Trophoblast cell (in vitro differentiated cells and primary cell): Measurements from ENCODE around the gene CAMSAP3.

Source experiments
- DNase-seq, 2 donors: peaks; one replicate each; pipeline ENCODE4 v3.0.0-alpha.2; 2016
- H2AFZ ChIP-seq: 2 replicates; pipeline ENCODE4 v1.6.1; 2013; ENCODE audit warnings: low read length, moderate library complexity, mild to moderate bottlenecking; ENCODE audit not compliant: insufficient read depth, poor library complexity
- H2AK5ac ChIP-seq: 2 replicates; pipeline ENCODE4 v1.6.1; 2013; ENCODE audit warnings: mild to moderate bottlenecking, low read length
- H2BK120ac ChIP-seq: 2 replicates; pipeline ENCODE4 v1.6.1; 2013; ENCODE audit warnings: low read length, mild to moderate bottlenecking, moderate library complexity; ENCODE audit not compliant: insufficient read depth, poor library complexity
- H2BK12ac ChIP-seq: 2 replicates; pipeline ENCODE4 v1.6.1; 2013; ENCODE audit warnings: mild to moderate bottlenecking, low read length, moderate library complexity
- H2BK5ac ChIP-seq: 2 replicates; pipeline ENCODE4 v1.6.1; 2013; ENCODE audit warnings: low read length, low read depth, moderate library complexity, mild to moderate bottlenecking; ENCODE audit not compliant: poor library complexity
- H3K14ac ChIP-seq: 2 replicates; pipeline ENCODE4 v1.6.1; 2013; ENCODE audit warnings: mild to moderate bottlenecking, low read length
- H3K18ac ChIP-seq: 2 replicates; pipeline ENCODE4 v1.6.1; 2013; ENCODE audit warnings: mild to moderate bottlenecking, low read length
- H3K23ac ChIP-seq: 2 replicates; pipeline ENCODE4 v1.6.1; 2013; ENCODE audit warnings: low read length
- H3K27ac ChIP-seq: 2 replicates; pipeline ENCODE4 v1.5.1; 2013; ENCODE audit warnings: low read depth, mild to moderate bottlenecking, inconsistent platforms, low read length, moderate library complexity
- H3K27me3 ChIP-seq: 2 replicates; pipeline ENCODE4 v1.6.1; 2013; ENCODE audit warnings: inconsistent platforms, mild to moderate bottlenecking, low read length, moderate library complexity; ENCODE audit not compliant: insufficient read depth
- H3K36me3 ChIP-seq, 2 experiments: 1 replicate in 1 of 2; 2 replicates in 1 of 2; pipeline ENCODE4 v1.6.1; 2013; ENCODE audit warnings: low read length in 2 of 2, mild to moderate bottlenecking in 2 of 2, moderate library complexity in 1 of 2; ENCODE audit not compliant: insufficient read depth in 2 of 2, control insufficient read depth in 1 of 2
- H3K4ac ChIP-seq: 2 replicates; pipeline ENCODE4 v1.6.1; 2013; ENCODE audit warnings: low read depth, mild to moderate bottlenecking, low read length, moderate library complexity
- H3K4me1 ChIP-seq, 2 experiments: 1 replicate in 1 of 2; 2 replicates in 1 of 2; pipeline ENCODE4 v1.6.1; 2013; ENCODE audit warnings: low read length in 2 of 2, mild to moderate bottlenecking in 2 of 2, moderate library complexity in 1 of 2; ENCODE audit not compliant: insufficient read depth in 2 of 2, control insufficient read depth in 1 of 2
- H3K4me2 ChIP-seq: 2 replicates; pipeline ENCODE4 v1.6.1; 2013; ENCODE audit warnings: inconsistent platforms, mild to moderate bottlenecking, low read length, moderate library complexity
- H3K4me3 ChIP-seq: 2 replicates; pipeline ENCODE4 v1.5.1; 2013; ENCODE audit warnings: mild to moderate bottlenecking, low read depth, low read length, inconsistent platforms
- H3K79me1 ChIP-seq: one replicate; pipeline ENCODE4 v1.6.1; 2013; ENCODE audit warnings: low read length
- H3K79me2 ChIP-seq: 2 replicates; pipeline ENCODE4 v1.6.1; 2013; ENCODE audit warnings: low read length, mild to moderate bottlenecking; ENCODE audit not compliant: control insufficient read depth, insufficient read depth, poor library complexity
- H3K9ac ChIP-seq: 2 replicates; pipeline ENCODE4 v1.6.1; 2013; ENCODE audit warnings: mild to moderate bottlenecking, low read length
- H3K9me3 ChIP-seq: 2 replicates; pipeline ENCODE4 v1.6.1; 2013; ENCODE audit warnings: low read depth, mild to moderate bottlenecking, control low read depth, inconsistent platforms, low read length; ENCODE audit not compliant: insufficient read depth
- H4K12ac ChIP-seq: 2 replicates; pipeline ENCODE4 v1.6.1; 2013; ENCODE audit warnings: low read depth, mild to moderate bottlenecking, low read length, moderate library complexity
- H4K8ac ChIP-seq: 2 replicates; pipeline ENCODE4 v1.6.1; 2013; ENCODE audit warnings: low read depth, mild to moderate bottlenecking, low read length, moderate library complexity
- H4K91ac ChIP-seq: one replicate; pipeline ENCODE4 v1.6.1; 2013; ENCODE audit warnings: low read depth, mild to moderate bottlenecking, low read length, moderate library complexity
- WGBS: extraction: QIAGEN DNeasy Blood & Tissue Kit; methylation state at CpG from one replicate; pipeline ENCODE4 v1.1.7; 2013; ENCODE audit warnings: missing lambda C conversion rate; ENCODE audit not compliant: insufficient read length, insufficient coverage; ENCODE audit errors: extremely low coverage; 5-methylcytosine and 5-hydroxymethylcytosine counted together

CAMSAP3 gene

GRCh38 chr19:7627166-7627565 lies 31.5 kb downstream of the CAMSAP3 start:
- Histone ChIP-seq H2AK5ac (no peak overlapping the region), H3K79me1 (peaks cover 2% of the 10 kb centered on the region), H3K14ac (no peak overlapping the region), H3K4ac (peak overlapping the region; percentile 71), H2BK120ac (no peak overlapping the region), H3K4me3 (no peak overlapping the region), H2BK12ac (no peak overlapping the region), H2BK5ac (no peak overlapping the region), H3K23ac (no peak overlapping the region), H3K9ac (no peak overlapping the region), H3K18ac (no peak overlapping the region), H3K4me2 (no peak overlapping the region), H3K27ac (no peak overlapping the region), H4K12ac (no peak overlapping the region), H3K4me1 (peaks cover 11% of the 10 kb centered on the region in 2 experiments), H4K8ac (no peak overlapping the region), H3K27me3 (no peaks in the 10 kb centered on the region), H4K91ac (no peak overlapping the region), H3K36me3 (peaks cover 56 to 57% of the 10 kb centered on the region in 2 experiments), H3K9me3 (peaks cover 2% of the 10 kb centered on the region), H2AFZ (no peak overlapping the region), H3K79me2 (peaks cover 21% of the 10 kb centered on the region)
- WGBS: no CpG with 5 or more reads among the region's 24 CpGs
- DNase-seq: no peak

GRCh38 chr19:7628589-7629311 lies 33.1 kb downstream of the CAMSAP3 start:
- Histone ChIP-seq H2BK5ac (peak overlapping the region; percentile 12), H3K18ac (peak overlapping the region; percentile 56), H4K91ac (peak overlapping the region; percentile 42), H2BK120ac (peak overlapping the region; percentile 4), H2AFZ (peak overlapping the region; percentile 55), H3K4ac (peak overlapping the region; percentile 80), H3K9ac (peak overlapping the region; percentile 79), H4K12ac (peak overlapping the region; percentile 45), H3K4me1 (peaks cover 11% of the 10 kb centered on the region in 2 experiments), H3K4me3 (peak overlapping the region; percentile 93), H3K36me3 (peaks cover 42 to 47% of the 10 kb centered on the region in 2 experiments), H3K79me1 (peaks cover 2% of the 10 kb centered on the region), H2AK5ac (peak overlapping the region; percentile 18), H3K23ac (no peak overlapping the region), H4K8ac (peak overlapping the region; percentile 84), H3K9me3 (peaks cover 4% of the 10 kb centered on the region), H3K14ac (peak overlapping the region; percentile 59), H3K79me2 (peaks cover 21% of the 10 kb centered on the region), H3K4me2 (peak overlapping the region; percentile 83), H2BK12ac (no peak overlapping the region), H3K27me3 (no peaks in the 10 kb centered on the region), H3K27ac (no peak overlapping the region)
- no peak for DNase-seq
- WGBS: no CpG with 5 or more reads among the region's 15 CpGs

- H3K4me2 ChIP-seq: peak within 1 kb of the TSS; percentile 97
- peak within 1 kb of the TSS; percentile 67 for H4K12ac ChIP-seq
- peak within 1 kb of the TSS; percentile 59 for H3K14ac ChIP-seq
- peak within 1 kb of the TSS; percentile 39 for H2BK120ac ChIP-seq
- peaks cover 21% of the 10 kb centered on the region for H3K79me2 ChIP-seq
- peak within 1 kb of the TSS; percentile 95 for H3K9ac ChIP-seq
- peaks cover 35 to 40% of the 10 kb centered on the region in 2 experiments for H3K36me3 ChIP-seq
- peak within 1 kb of the TSS; percentile 55 for H2AFZ ChIP-seq
- no CpG with 5 or more reads among the region's 40 CpGs for WGBS
- H3K4ac ChIP-seq: peak within 1 kb of the TSS; percentile 93
- no peaks in the 10 kb centered on the region for H3K27me3 ChIP-seq
- H3K4me1 ChIP-seq: peaks cover 11% of the 10 kb centered on the region in 2 experiments
- peak within 1 kb of the TSS; percentile 79 for H4K91ac ChIP-seq
- peak within 1 kb of the TSS; percentile 32 for H2AK5ac ChIP-seq
- H3K27ac ChIP-seq: no peak within 1 kb of the TSS
- peak within 1 kb of the TSS; percentile 84 for H4K8ac ChIP-seq
- H2BK12ac ChIP-seq: no peak within 1 kb of the TSS
- DNase-seq: peak; percentile 98 to 99
- H3K18ac ChIP-seq: peak within 1 kb of the TSS; percentile 56
- peak within 1 kb of the TSS; percentile 93 for H3K4me3 ChIP-seq
- no peak within 1 kb of the TSS for H3K23ac ChIP-seq
- H3K9me3 ChIP-seq: peaks cover 4% of the 10 kb centered on the region
- H2BK5ac ChIP-seq: peak within 1 kb of the TSS; percentile 15
- peaks cover 2% of the 10 kb centered on the region for H3K79me1 ChIP-seq
Observed at GRCh38 chr19:7629347-7630054, 33.8 kb downstream of the CAMSAP3 start, which contains the start of the genes PET100 and XAB2. PET100 (plus strand) TSS chr19:7629793; CDS start chr19:7629834, 41 bp downstream. XAB2 (minus strand) TSS chr19:7629545; CDS start chr19:7629527, 18 bp downstream.

- no peak overlapping the region for H2BK5ac ChIP-seq
- peaks cover 7% of the 10 kb centered on the region for H3K9me3 ChIP-seq
- H2AK5ac ChIP-seq: no peak overlapping the region
- H3K4me2 ChIP-seq: no peak overlapping the region
- no peaks in the 10 kb centered on the region for H3K27me3 ChIP-seq
- H3K36me3 ChIP-seq: peaks cover 19 to 24% of the 10 kb centered on the region in 2 experiments
- H4K12ac ChIP-seq: no peak overlapping the region
- peaks cover 12 to 14% of the 10 kb centered on the region in 2 experiments for H3K4me1 ChIP-seq
- no peak overlapping the region for H3K4ac ChIP-seq
- DNase-seq: no peak
- H4K8ac ChIP-seq: no peak overlapping the region
- H3K79me2 ChIP-seq: peaks cover 21% of the 10 kb centered on the region
- no peak overlapping the region for H2BK12ac ChIP-seq
- no peak overlapping the region for H3K9ac ChIP-seq
- H3K14ac ChIP-seq: no peak overlapping the region
- H3K23ac ChIP-seq: no peak overlapping the region
- H3K79me1 ChIP-seq: peaks cover 2% of the 10 kb centered on the region
- H3K27ac ChIP-seq: no peak overlapping the region
- H4K91ac ChIP-seq: no peak overlapping the region
- no peak overlapping the region for H3K18ac ChIP-seq
- no peak overlapping the region for H2AFZ ChIP-seq
- H2BK120ac ChIP-seq: no peak overlapping the region
- no peak overlapping the region for H3K4me3 ChIP-seq
- WGBS: no CpG with 5 or more reads among the region's 12 CpGs
Observed at GRCh38 chr19:7631577-7631976, 35.9 kb downstream of the CAMSAP3 start.
